ENCODE data around the gene FBXO10. TPM values are rescaled to one million over a fixed set of nuclear protein-coding genes. Genes with fewer than 3 reads are reported as not detected.

Gene FBXO10
- total and polyA plus RNA-seq, 5 donors from 2014 or later, result 0.40 to 2.4 (median 0.93) TPM

DNA sequence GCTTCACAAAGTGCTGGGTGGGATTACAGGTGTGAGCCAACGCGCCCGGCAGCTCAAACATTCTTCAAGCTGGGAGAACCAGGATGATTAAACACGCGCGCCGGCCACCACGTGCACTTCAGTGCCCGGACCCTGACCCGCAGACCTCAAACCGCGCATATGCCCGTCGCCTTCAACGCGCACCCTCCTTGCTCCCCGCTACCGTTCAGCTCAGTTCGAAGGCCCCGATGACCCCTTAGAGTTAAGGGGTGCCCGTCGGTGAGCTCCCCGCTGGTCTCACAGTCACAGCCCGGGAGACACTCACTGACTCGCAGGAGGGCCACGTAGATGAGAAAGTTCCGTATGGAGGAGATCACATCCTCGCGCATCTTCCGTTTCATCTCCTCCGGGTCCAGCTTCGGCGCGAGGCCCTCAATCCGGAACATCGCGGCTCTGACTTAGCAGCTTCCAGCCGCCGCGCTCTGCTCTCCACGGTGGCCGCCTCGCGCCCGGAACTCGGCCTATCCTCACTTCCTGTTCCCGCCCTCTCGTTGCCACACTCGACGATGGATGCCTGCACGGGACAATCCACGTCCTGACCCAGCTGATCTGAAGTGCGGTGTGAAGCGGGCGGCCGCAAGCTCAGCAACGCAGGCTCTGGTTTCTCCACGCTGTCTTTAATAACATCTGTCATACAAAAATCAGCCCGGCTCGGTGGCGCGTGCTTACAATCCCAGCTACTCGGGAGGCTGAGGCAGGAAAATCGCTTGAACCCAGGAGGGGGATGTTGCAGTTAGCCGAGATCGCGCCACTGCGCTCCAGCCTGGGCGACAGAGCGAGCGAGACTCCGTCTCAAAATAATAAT, 16.1 kb upstream of the FBXO10 start, which contains the start of gene TOMM5:
Gene TOMM5 (minus strand): TSS at position 490 of the 844 bp plus-strand sequence. CDS start 65 bp downstream, at position 425.
- H3K27me3 ChIP-seq (ENCODE audit: control insufficient read depth, insufficient read depth, low read length), result peaks cover 14% of the 10 kb centered on the region
- Mint-ChIP-seq H3K36me3 (peaks cover 8% of the 10 kb centered on the region), H3K4me1 (peaks cover 4 to 49% (median 32%) of the 10 kb centered on the region in 4 donors), H3K27me3 (peaks cover 24% of the 10 kb centered on the region), H3K27ac (peak within 1 kb of the TSS; percentile 96 to 99 (median 98)), H3K9me3 (no peaks in the 10 kb centered on the region), H3K4me3 (peak within 1 kb of the TSS; percentile 93 to 100 (median 96))
- ATAC-seq (ENCODE audit: low read depth in 2 of 2) (peak; percentile 94 to 97), DNase-seq (peak; percentile 85 to 96 (median 91))
- H3K4me1 ChIP-seq (ENCODE audit: control insufficient read depth, insufficient read depth, low read length, poor library complexity, severe bottlenecking), result peaks cover 29% of the 10 kb centered on the region
- peaks cover 20% of the 10 kb centered on the region for H3K36me3 ChIP-seq (ENCODE audit: control insufficient read depth, insufficient read depth, low read length)
- no peaks in the 10 kb centered on the region for H3K9me3 ChIP-seq (ENCODE audit: control insufficient read depth in 2 of 2, low read length in 2 of 2)
- peak within 1 kb of the TSS; percentile 81 for H3K4me3 ChIP-seq (ENCODE audit: low read depth, low read length)
- peak within 1 kb of the TSS; percentile 70 for H3K27ac ChIP-seq (ENCODE audit: insufficient read depth, low read length, poor library complexity, severe bottlenecking)

DNA sequence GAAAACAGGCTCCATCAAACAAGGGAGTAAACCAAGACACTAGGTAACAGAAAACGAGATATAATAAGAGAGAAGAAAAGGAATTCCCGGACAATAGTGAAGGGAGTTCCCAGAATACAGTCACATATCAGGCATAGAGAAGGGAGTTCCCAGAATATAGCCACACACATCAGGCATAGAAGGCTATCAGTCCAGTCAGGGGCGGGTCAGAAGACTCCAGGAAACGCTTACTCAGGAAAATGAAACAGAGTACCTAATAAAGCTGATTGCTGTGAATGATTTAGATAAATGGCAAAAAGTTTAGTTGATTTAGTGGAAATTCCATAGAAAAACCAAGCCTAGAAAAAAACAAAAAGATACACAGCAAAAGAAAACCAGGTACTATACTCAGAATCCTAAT, 11.3 kb upstream of the FBXO10 start:
- H3K27me3 Mint-ChIP-seq, result no peaks in the 10 kb centered on the region
- H3K36me3 Mint-ChIP-seq, result peaks cover 17% of the 10 kb centered on the region
- no peaks in the 10 kb centered on the region for H3K9me3 Mint-ChIP-seq
- no peak overlapping the region for H3K27ac ChIP-seq (ENCODE audit: insufficient read depth, low read length, poor library complexity, severe bottlenecking)
- peak overlapping the region in 1 of 4 donors; percentile 13 for H3K4me3 Mint-ChIP-seq
- H3K36me3 ChIP-seq (ENCODE audit: control insufficient read depth, insufficient read depth, low read length), result peaks cover 62% of the 10 kb centered on the region
- H3K4me3 ChIP-seq (ENCODE audit: low read depth, low read length), result no peak overlapping the region
- H3K9me3 ChIP-seq (ENCODE audit: control insufficient read depth in 2 of 2, low read length in 2 of 2), result no peaks in the 10 kb centered on the region
- peaks cover 17 to 45% (median 33%) of the 10 kb centered on the region in 4 donors for H3K4me1 Mint-ChIP-seq
- peaks cover 18% of the 10 kb centered on the region for H3K4me1 ChIP-seq (ENCODE audit: control insufficient read depth, insufficient read depth, low read length, poor library complexity, severe bottlenecking)
- ATAC-seq (ENCODE audit: low read depth in 2 of 2), result no peak
- no peaks in the 10 kb centered on the region for H3K27me3 ChIP-seq (ENCODE audit: control insufficient read depth, insufficient read depth, low read length)
- no peak for DNase-seq
- H3K27ac Mint-ChIP-seq, result no peak overlapping the region

DNA sequence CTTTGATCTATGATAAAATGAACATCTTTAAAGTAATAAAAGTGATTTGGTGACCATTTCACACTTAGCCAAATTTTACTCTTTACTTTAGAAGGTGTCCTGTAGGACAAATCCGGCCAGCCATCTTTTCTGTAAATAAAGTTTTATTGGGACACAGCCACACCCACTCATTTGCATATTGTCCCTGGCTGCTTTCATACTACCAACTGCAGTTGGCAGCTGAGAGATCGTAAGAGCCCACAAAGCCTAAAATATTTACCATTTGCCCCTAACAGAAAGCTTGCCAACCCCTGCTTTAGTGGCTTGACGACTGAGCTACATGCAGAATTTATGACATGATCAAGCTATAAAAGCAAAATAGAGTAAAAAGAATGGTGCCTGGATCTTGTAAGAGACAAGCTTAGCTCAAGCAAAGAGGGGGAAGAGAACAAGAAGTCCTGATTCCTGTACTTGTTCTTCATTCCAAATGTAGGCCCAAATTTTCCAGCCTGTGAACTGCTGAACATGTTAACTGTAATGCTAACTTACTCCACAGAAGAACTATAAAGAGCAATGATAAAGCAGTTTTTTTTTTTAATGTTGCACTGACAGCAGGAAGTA, 7.4 kb upstream of the FBXO10 start:
- Histone ChIP-seq H3K9me3 (ENCODE audit: control insufficient read depth in 2 of 2, low read length in 2 of 2) (no peaks in the 10 kb centered on the region), H3K27me3 (ENCODE audit: control insufficient read depth, insufficient read depth, low read length) (no peaks in the 10 kb centered on the region), H3K36me3 (ENCODE audit: control insufficient read depth, insufficient read depth, low read length) (peaks cover 67% of the 10 kb centered on the region), H3K27ac (ENCODE audit: insufficient read depth, low read length, poor library complexity, severe bottlenecking) (no peak overlapping the region), H3K4me1 (ENCODE audit: control insufficient read depth, insufficient read depth, low read length, poor library complexity, severe bottlenecking) (no peaks in the 10 kb centered on the region), H3K4me3 (ENCODE audit: low read depth, low read length) (no peak overlapping the region)
- no peak for DNase-seq
- no peak for ATAC-seq (ENCODE audit: low read depth in 2 of 2)
- Mint-ChIP-seq H3K4me3 (no peak overlapping the region), H3K9me3 (peaks cover 0 to 2% (median 0%) of the 10 kb centered on the region in 7 donors), H3K4me1 (peaks cover 6 to 16% (median 15%) of the 10 kb centered on the region in 4 donors), H3K27me3 (no peaks in the 10 kb centered on the region), H3K36me3 (peaks cover 19% of the 10 kb centered on the region), H3K27ac (no peak overlapping the region)

DNA sequence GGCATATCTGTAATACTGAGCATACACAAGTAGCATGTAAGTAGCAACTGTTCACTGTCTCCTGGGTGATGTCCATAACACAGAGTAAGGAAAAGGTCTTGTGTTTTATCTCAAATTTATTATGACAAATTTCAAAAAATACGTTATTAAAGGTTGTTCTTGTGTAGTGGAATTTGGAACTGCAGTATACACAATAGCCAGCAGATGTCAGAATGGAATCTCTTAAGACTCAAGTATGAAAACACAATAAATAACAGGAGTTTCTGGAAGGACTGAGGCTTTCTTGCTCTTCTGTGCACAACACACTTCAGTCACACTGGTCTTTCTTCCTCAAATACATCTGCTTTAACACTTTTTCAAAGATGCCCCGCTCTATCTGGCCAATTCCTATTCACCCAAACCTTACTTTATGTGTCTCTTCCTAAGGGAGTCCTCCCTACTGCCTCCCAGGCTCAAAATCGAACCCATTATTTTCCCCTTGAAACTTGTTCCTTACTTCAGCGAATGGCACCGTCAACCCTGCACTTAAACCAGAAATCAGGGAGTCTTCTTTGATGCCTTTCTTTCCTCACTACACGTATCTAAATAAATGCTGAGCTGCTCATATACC, 6.5 kb upstream of the FBXO10 start:
- peaks cover 6 to 16% (median 13%) of the 10 kb centered on the region in 4 donors for H3K4me1 Mint-ChIP-seq
- H3K27me3 Mint-ChIP-seq, result no peaks in the 10 kb centered on the region
- H3K27me3 ChIP-seq (ENCODE audit: control insufficient read depth, insufficient read depth, low read length), result no peaks in the 10 kb centered on the region
- H3K4me3 ChIP-seq (ENCODE audit: low read depth, low read length), result no peak overlapping the region
- no peaks in the 10 kb centered on the region for H3K9me3 ChIP-seq (ENCODE audit: control insufficient read depth in 2 of 2, low read length in 2 of 2)
- peak overlapping the region in 1 of 4 donors; percentile 52 for H3K4me3 Mint-ChIP-seq
- H3K27ac ChIP-seq (ENCODE audit: insufficient read depth, low read length, poor library complexity, severe bottlenecking), result no peak overlapping the region
- ATAC-seq (ENCODE audit: low read depth in 2 of 2) (peak in 1 of 2 donors; percentile 58), DNase-seq (peak in 2 of 3 donors; percentile 24 to 72)
- H3K4me1 ChIP-seq (ENCODE audit: control insufficient read depth, insufficient read depth, low read length, poor library complexity, severe bottlenecking), result no peaks in the 10 kb centered on the region
- H3K36me3 Mint-ChIP-seq, result peaks cover 15% of the 10 kb centered on the region
- H3K27ac Mint-ChIP-seq, result no peak overlapping the region
- peaks cover 58% of the 10 kb centered on the region for H3K36me3 ChIP-seq (ENCODE audit: control insufficient read depth, insufficient read depth, low read length)
- peaks cover 0 to 2% (median 0%) of the 10 kb centered on the region in 7 donors for H3K9me3 Mint-ChIP-seq

DNA sequence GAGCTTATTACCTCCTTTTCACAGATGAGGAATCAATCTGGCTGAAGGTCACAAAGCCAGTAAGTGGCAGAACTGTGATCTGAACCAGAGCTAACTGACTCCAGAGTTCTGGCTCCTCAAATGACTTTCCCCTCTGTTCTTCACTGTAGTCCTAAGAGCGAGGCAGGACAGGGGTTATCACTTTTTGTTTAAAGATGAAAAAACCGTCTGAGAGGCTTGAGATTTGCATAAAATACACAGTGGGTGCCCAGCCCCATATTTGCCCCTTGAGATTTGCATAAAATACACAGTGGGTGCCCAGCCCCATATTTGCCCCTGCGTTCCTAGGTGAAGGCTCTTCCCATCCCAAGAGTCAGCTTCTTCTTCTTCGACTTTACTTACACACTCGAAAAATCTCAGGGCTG, 667 bp downstream of the FBXO10 start:
- no peak for DNase-seq
- H3K4me1 ChIP-seq (ENCODE audit: control insufficient read depth, insufficient read depth, low read length, poor library complexity, severe bottlenecking), result peaks cover 11% of the 10 kb centered on the region
- H3K9me3 Mint-ChIP-seq, result peaks cover 0 to 2% (median 0%) of the 10 kb centered on the region in 7 donors
- H3K9me3 ChIP-seq (ENCODE audit: control insufficient read depth in 2 of 2, low read length in 2 of 2), result no peaks in the 10 kb centered on the region
- no peaks in the 10 kb centered on the region for H3K36me3 Mint-ChIP-seq
- H3K27me3 ChIP-seq (ENCODE audit: control insufficient read depth, insufficient read depth, low read length), result no peaks in the 10 kb centered on the region
- peak overlapping the region; percentile 51 for H3K4me3 ChIP-seq (ENCODE audit: low read depth, low read length)
- H3K27ac Mint-ChIP-seq, result peak overlapping the region in 1 of 3 donors; percentile 67
- H3K27me3 Mint-ChIP-seq, result peaks cover 24% of the 10 kb centered on the region
- H3K4me1 Mint-ChIP-seq, result peaks cover 4 to 20% (median 12%) of the 10 kb centered on the region in 4 donors
- H3K36me3 ChIP-seq (ENCODE audit: control insufficient read depth, insufficient read depth, low read length), result no peaks in the 10 kb centered on the region
- peak in 1 of 2 donors; percentile 25 for ATAC-seq (ENCODE audit: low read depth in 2 of 2)
- H3K27ac ChIP-seq (ENCODE audit: insufficient read depth, low read length, poor library complexity, severe bottlenecking), result no peak overlapping the region
- peak overlapping the region; percentile 80 to 91 (median 83) for H3K4me3 Mint-ChIP-seq

DNA sequence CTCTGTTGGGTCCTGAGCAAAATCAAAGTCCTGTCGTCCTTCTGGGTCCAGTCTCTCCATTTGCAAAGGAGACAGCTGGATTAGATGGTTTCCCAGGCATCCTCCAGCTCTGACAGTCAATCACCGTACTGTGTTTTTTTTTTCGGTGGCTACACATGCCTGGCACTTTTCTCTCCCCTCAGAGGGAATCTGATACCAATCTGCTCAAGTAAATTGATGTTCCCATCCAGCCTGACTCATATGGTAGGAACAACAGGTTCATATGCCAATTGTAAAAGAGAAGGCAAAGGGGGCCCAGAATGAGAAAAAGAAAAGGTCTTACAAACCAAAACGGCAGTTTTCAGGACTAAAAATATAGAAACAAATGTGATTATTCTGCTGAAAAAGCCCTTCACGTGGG, 1.2 kb downstream of the FBXO10 start:
- Histone ChIP-seq H3K27me3 (ENCODE audit: control insufficient read depth, insufficient read depth, low read length) (no peaks in the 10 kb centered on the region), H3K4me3 (ENCODE audit: low read depth, low read length) (no peak overlapping the region), H3K9me3 (ENCODE audit: control insufficient read depth in 2 of 2, low read length in 2 of 2) (no peaks in the 10 kb centered on the region), H3K4me1 (ENCODE audit: control insufficient read depth, insufficient read depth, low read length, poor library complexity, severe bottlenecking) (peaks cover 11% of the 10 kb centered on the region), H3K36me3 (ENCODE audit: control insufficient read depth, insufficient read depth, low read length) (no peaks in the 10 kb centered on the region), H3K27ac (ENCODE audit: insufficient read depth, low read length, poor library complexity, severe bottlenecking) (no peak overlapping the region)
- no peak overlapping the region for H3K27ac Mint-ChIP-seq
- H3K4me3 Mint-ChIP-seq, result peak overlapping the region; percentile 80 to 91 (median 83)
- H3K36me3 Mint-ChIP-seq, result no peaks in the 10 kb centered on the region
- peaks cover 24% of the 10 kb centered on the region for H3K27me3 Mint-ChIP-seq
- ATAC-seq (ENCODE audit: low read depth in 2 of 2) (no peak), DNase-seq (no peak)
- H3K9me3 Mint-ChIP-seq, result peaks cover 0 to 2% (median 0%) of the 10 kb centered on the region in 7 donors
- peaks cover 4 to 20% (median 12%) of the 10 kb centered on the region in 4 donors for H3K4me1 Mint-ChIP-seq

DNA sequence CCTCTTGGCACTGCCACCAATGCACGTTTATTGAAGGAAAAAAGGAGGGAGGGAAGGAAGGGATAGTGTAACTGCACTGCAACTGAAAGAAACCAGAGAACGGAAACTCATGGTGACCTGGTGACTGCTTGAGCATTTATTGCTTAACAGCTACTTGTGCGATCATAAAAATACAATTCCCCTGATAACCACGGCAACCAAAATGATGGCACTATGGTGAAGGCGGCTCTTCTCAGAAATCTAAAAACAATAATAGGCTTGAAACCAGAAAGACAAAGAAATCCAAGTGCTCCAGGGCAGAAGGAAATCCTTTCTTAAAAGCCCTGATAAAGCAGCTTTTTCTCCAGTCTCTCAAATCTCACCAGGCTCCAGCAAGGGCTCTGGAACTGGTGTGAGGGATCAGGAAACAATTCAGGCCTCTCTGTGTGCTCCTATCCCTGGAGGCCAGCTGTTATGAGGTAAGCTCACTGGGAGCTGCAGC, 1.9 kb downstream of the FBXO10 start:
- H3K9me3 ChIP-seq (ENCODE audit: control insufficient read depth in 2 of 2, low read length in 2 of 2), result no peaks in the 10 kb centered on the region

More for the DNA sequence above, 1.9 kb downstream of the FBXO10 start:
- ATAC-seq (ENCODE audit: low read depth in 2 of 2), result no peak
- Mint-ChIP-seq H3K27me3 (peaks cover 24% of the 10 kb centered on the region), H3K36me3 (no peaks in the 10 kb centered on the region), H3K4me1 (peaks cover 4 to 20% (median 12%) of the 10 kb centered on the region in 4 donors), H3K9me3 (peaks cover 0 to 2% (median 0%) of the 10 kb centered on the region in 7 donors), H3K27ac (no peak overlapping the region), H3K4me3 (peak overlapping the region in 2 of 4 donors; percentile 78 to 80)
- no peaks in the 10 kb centered on the region for H3K27me3 ChIP-seq (ENCODE audit: control insufficient read depth, insufficient read depth, low read length)
- H3K36me3 ChIP-seq (ENCODE audit: control insufficient read depth, insufficient read depth, low read length), result no peaks in the 10 kb centered on the region
- DNase-seq, result no peak
- H3K4me1 ChIP-seq (ENCODE audit: control insufficient read depth, insufficient read depth, low read length, poor library complexity, severe bottlenecking), result peaks cover 11% of the 10 kb centered on the region
- no peak overlapping the region for H3K4me3 ChIP-seq (ENCODE audit: low read depth, low read length)
- H3K27ac ChIP-seq (ENCODE audit: insufficient read depth, low read length, poor library complexity, severe bottlenecking), result no peak overlapping the region
